GM21367 (cell line): ENCODE results near the gene CEP85L.
"Not testable (repeated sequence)": the region's sequence is repeated elsewhere in the genome, so short reads cannot be mapped to it uniquely, and the experiment has no call there.

Source experiments
- ATAC-seq: cut with Tn5 transposase; IDR thresholded peaks from one replicate; pipeline ENCODE4 v1.9.1; 2021; ENCODE audit not compliant: unreplicated experiment

CEP85L gene

DNA sequence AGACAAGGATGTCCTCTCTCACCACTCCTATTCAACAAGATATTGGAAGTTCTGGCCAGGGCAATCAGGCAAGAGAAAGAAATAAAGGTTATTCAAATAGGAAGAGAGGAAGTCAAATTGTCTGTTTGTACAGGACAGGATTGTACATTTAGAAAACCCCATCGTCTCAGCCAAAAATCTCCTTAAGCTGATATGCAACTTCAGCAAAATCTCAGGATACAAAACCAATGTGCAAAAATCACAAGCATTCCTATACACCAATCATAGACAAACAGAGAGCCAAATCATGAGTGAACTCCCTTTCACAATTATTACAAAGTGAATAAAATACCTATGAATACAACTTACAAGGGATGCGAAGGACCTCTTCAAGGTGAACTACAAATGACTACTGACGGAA is 217.2 kb downstream of the CEP85L start:
- ATAC-seq: not testable (repeated sequence)

DNA sequence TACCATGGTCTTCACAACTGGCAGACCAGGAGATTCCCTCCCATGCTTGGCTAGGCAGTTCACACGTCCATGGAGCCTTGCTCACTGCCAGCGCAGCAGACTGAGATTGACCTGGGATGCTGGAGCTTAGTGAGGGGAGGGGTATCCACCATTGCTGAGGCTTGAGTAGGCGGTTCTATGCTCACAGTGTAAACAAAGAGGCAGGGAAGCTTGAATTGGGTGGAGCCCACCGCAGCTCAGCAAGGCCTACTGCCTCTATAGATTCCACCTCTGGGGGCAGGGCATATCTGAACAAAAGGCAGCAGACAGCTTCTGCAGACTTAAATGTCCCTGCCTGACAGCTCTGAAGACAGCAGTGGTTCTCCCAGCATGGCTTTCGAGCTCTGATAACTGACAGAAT is 230.1 kb downstream of the CEP85L start:
- ATAC-seq: not testable (repeated sequence)

DNA sequence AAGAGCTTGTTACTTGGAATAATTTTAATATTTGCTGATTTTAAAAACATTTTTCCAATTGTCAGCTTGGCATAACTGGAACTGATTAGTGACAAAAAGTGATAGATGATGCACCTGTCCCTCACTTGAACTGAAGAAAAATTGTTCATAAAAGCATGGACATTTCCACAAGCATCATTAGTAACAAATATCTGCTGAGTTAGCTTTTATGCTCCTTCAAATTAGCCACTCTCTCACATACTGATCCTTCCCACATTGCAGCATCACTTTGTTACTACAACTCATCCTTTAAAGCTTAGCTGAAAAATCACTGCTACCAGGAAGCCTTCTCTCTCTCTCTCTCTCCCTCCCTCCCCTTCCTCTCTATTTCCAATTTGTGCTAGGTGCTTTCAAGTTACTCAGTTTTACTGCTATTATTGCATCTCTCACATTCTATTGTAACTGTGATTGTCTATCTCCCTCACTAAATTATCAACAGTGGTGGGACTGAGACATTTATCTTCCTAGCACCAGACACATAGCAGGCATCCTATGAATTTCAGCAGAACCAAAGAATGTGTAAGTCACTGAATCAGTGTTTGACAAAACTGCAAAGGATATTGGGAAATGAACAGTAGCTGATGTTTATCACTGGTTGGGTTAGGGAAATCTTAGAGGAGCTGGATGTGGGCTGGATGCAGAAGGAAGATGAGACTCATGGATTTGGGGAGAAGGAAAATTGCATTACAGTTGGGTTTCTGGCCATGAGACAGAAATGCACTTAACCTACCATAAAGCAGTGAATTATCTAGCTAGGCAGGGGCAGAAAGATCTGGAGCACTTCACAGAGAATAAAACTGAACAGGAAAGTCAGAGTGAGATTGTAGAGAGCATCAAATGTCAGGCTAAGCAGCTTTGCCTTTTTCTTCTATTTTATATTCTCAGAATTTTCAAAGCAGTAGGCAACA is 231.7 kb downstream of the CEP85L start:
- ATAC-seq: no peak
